Measurements from ENCODE around the gene UBE2S. TPM values are rescaled to one million over a fixed set of nuclear protein-coding genes. Genes with fewer than 3 reads are reported as not detected.

UBE2S gene
- total RNA-seq, 4 donors from 2014 or later, result 5.7 to 13.3 (median 9.8) TPM

DNA sequence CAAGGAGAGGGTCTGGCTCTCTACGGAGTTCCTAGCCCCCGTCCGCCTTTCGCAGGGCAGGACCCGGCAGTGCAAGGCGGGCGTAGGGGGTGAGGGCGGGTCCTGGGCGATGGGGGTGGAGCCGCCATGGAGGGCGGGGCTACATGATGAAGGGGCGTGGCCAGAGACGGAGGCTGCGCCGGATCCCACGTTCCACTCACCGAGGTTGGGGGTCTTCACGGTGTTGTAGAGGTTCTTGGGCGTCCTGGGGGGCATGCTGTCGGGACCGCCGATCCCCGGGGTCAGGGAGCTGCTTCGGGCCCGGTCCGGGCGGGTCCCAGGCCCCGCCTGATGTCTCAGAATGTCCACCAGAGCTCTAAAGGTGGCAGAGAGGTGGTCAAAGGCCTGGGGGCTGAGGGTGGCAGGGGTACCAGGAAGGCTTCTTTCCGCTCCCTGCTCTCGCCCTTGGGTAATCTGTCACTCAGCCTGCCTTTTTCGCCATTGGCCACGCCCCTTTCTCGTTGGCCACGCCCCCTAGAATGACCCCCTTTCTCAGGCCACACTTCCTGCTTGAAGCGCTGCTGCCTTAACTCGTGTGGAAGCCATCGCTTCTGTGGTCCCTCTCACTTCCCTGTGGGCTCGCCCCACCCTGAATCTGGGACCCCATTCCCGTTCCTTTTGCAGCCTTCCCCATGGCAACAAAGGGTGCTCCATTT lies 33.0 kb upstream of the UBE2S start:
- TF ChIP-seq, protein P1, sequence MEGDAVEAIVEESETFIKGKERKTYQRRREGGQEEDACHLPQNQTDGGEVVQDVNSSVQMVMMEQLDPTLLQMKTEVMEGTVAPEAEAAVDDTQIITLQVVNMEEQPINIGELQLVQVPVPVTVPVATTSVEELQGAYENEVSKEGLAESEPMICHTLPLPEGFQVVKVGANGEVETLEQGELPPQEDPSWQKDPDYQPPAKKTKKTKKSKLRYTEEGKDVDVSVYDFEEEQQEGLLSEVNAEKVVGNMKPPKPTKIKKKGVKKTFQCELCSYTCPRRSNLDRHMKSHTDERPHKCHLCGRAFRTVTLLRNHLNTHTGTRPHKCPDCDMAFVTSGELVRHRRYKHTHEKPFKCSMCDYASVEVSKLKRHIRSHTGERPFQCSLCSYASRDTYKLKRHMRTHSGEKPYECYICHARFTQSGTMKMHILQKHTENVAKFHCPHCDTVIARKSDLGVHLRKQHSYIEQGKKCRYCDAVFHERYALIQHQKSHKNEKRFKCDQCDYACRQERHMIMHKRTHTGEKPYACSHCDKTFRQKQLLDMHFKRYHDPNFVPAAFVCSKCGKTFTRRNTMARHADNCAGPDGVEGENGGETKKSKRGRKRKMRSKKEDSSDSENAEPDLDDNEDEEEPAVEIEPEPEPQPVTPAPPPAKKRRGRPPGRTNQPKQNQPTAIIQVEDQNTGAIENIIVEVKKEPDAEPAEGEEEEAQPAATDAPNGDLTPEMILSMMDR (IDR thresholded peaks at IDR 0.05), result no peak
- TF ChIP-seq POLR2A (IDR thresholded peaks at IDR 0.05), result no peak
- H3K9me3 ChIP-seq, result no peaks in the 10 kb centered on the region
- DNase-seq, result no peak
- H3K36me3 ChIP-seq, result no peaks in the 10 kb centered on the region
- no peak overlapping the region for H3K4me3 ChIP-seq (replicated peaks in 1 of 3)
- intact Hi-C loops (cut with DNase I), result no loop called here
- peaks cover 0 to 4% of the 10 kb centered on the region in 2 donors for H3K4me1 ChIP-seq
- 9 to 17% methylated on average over 19 to 21 of the region's 39 CpGs for WGBS, 2 donors
- H3K27ac ChIP-seq, result no peak overlapping the region
- H3K27me3 ChIP-seq, result peaks cover 25% of the 10 kb centered on the region

- H3K36me3 ChIP-seq, result no peaks in the 10 kb centered on the region
Measured at GRCh38 chr19:55439052-55439451, 31.5 kb upstream of the UBE2S start.

DNA sequence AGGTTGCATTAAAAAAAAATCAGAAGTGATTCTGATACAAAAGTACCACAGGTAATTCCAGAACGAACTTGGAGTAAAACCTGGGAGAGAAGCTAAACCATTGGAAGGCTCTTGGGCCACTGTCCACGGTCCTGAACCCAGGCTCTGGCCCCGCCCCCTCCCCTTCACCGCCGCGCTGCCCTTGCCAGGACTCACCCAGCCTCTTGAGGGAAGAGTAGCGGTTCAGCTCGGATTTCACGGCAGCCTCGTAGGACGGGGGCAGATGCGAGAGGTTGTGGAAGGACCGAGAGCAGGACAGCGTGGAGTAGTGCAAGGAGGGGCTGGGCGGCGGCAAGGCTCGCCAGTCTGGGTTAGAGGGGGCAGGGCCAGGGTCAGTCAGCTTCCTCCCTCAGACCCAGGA lies 29.8 kb upstream of the UBE2S start:
- TF ChIP-seq POLR2A (IDR thresholded peaks at IDR 0.05), result no peak
- Histone ChIP-seq H3K36me3 (no peaks in the 10 kb centered on the region), H3K4me3 (replicated peaks in 1 of 3) (no peak overlapping the region), H3K27ac (no peak overlapping the region), H3K9me3 (no peaks in the 10 kb centered on the region), H3K4me1 (peaks cover 0 to 4% of the 10 kb centered on the region in 2 donors), H3K27me3 (peaks cover 18% of the 10 kb centered on the region)
- 1 to 2% methylated on average over 14 to 17 of the region's 17 CpGs for WGBS, 2 donors
- peak; percentile 84 to 85 for DNase-seq
- intact Hi-C loops (cut with DNase I), result no loop called here

More at GRCh38 chr19:55439052-55439451, 31.5 kb upstream of the UBE2S start:
- Histone ChIP-seq H3K27ac (no peak overlapping the region), H3K9me3 (no peaks in the 10 kb centered on the region), H3K27me3 (peaks cover 24% of the 10 kb centered on the region), H3K4me1 (peaks cover 0 to 4% of the 10 kb centered on the region in 2 donors), H3K4me3 (replicated peaks in 1 of 3) (no peak overlapping the region)
- 67 to 76% methylated on average over 5 of the region's 5 CpGs for WGBS, 2 donors
- no peak for TF ChIP-seq POLR2A (IDR thresholded peaks at IDR 0.05)
- TF ChIP-seq, protein P1 (IDR thresholded peaks at IDR 0.05), result no peak
- intact Hi-C loops (cut with DNase I), result no loop called here
- DNase-seq, result no peak

DNA sequence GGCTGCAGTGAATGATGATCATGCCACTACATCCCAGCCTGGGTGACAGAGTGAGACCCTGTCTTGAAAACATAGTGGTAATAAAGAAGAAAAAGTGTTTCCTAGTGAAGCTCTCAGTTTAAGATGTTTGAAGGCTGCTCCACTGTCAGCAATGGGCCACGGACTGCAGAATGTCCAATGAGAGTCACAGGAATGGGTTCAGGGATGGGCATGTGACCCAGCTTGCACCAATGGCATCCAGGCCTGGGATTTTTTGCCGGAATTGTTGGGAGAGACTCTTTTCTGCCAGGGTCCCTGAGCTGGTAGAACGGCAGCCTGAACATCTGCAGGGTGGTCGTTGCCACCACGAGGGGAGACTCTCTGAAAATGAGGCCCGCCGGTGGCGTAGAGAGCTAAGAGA lies 29.3 kb upstream of the UBE2S start:
- Histone ChIP-seq H3K27ac (no peak overlapping the region), H3K4me3 (replicated peaks in 1 of 3) (no peak overlapping the region), H3K36me3 (no peaks in the 10 kb centered on the region), H3K27me3 (peaks cover 16% of the 10 kb centered on the region), H3K9me3 (no peaks in the 10 kb centered on the region), H3K4me1 (peaks cover 0 to under 1% of the 10 kb centered on the region in 2 donors)
- no peak for TF ChIP-seq POLR2A (IDR thresholded peaks at IDR 0.05)
- TF ChIP-seq, protein P1 (IDR thresholded peaks at IDR 0.05), result no peak
- 37 to 40% methylated on average over 8 of the region's 8 CpGs for WGBS, 2 donors
- intact Hi-C loops (cut with DNase I), result no loop called here
- no peak for DNase-seq

- no peaks in the 10 kb centered on the region for H3K27me3 ChIP-seq
- WGBS, 2 donors, result 94 to 96% methylated on average over 4 of the region's 4 CpGs
Measured at GRCh38 chr19:55435020-55435419, 27.4 kb upstream of the UBE2S start.

More at GRCh38 chr19:55435020-55435419, 27.4 kb upstream of the UBE2S start:
- Histone ChIP-seq H3K36me3 (no peaks in the 10 kb centered on the region), H3K9me3 (no peaks in the 10 kb centered on the region), H3K4me1 (no peaks in the 10 kb centered on the region), H3K4me3 (replicated peaks in 1 of 3) (no peak overlapping the region), H3K27ac (no peak overlapping the region)
- no peak for DNase-seq
- TF ChIP-seq POLR2A (IDR thresholded peaks at IDR 0.05), result no peak
- TF ChIP-seq, protein P1 (IDR thresholded peaks at IDR 0.05), result no peak
- intact Hi-C loops (cut with DNase I), result no loop called here
